Stimulated activated CD4-positive, alpha-beta T cell treated with anti-CD3 and anti-CD28 coated beads, TNF-alpha, amount 100 ng/mL, for 4 hours (primary cell): ENCODE data around the gene SPSB2.
"Not testable (repeated sequence)": the region's sequence is repeated elsewhere in the genome, so short reads cannot be mapped to it uniquely, and the experiment has no call there.

Source experiments
- DNase-seq, 3 experiments: peaks; one replicate each; pipeline ENCODE4 v3.0.0-alpha.2; 2020; ENCODE audit warnings: low read depth in 3 of 3

Gene SPSB2

GRCh38 chr12:6902448-6902847 lies 29.3 kb upstream of the SPSB2 start:
- DNase-seq = no peak

DNA sequence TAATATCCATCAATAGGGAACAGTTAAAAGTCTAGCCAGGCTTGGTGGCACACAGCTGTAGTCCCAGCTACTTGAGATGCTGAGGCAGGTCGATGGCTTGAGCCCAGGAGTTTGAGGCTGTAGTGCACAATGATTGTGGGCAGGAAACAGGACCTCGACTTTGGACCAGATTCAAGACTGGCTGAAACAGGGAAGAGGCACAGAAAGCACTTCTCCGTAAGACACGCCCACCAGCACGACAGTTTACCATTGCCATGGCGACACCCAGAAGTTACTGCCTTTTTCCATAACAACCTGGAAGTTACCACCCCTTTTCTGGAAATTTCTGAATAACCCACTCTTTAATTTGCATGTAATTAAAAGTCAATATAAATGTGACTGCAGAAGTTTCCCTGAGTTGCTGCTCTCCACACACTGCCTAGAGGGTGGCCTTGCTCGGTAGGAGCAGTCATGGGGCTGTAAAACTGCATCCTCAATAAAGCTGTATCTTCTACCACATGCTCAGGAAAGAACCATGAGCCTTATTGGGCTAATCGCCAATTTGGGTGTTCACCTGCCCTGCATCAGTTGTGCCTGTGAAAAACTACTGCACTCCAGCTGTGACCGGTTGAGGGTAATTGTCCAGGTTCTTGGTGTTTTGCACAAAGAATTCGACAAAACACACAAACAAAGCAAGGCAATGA lies 26.9 kb upstream of the SPSB2 start:
- DNase-seq = no peak

DNA sequence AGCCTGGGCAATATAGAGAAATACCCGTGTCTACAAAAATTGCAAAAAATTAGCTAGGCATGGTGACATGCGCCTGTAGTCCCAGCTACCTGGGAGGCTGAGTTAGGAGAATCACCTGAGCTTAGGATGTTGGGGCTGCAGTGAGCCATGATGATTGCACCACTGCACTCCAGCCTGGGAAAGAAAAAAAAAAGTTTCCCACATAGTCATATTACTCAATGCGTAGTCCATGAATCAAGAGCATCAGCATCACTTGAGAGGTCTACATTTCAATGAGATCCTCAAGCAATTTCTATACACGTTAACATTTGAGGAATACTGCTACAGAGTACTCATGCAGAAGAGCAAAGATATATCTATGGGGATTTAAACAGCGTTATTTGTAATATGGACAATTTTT lies 26.3 kb upstream of the SPSB2 start:
- DNase-seq = no peak

GRCh38 chr12:6896846-6897435 lies 23.8 kb upstream of the SPSB2 start:
- no peak for DNase-seq

- DNase-seq = no peak
Observed at GRCh38 chr12:6894321-6894720, 21.2 kb upstream of the SPSB2 start.

DNA sequence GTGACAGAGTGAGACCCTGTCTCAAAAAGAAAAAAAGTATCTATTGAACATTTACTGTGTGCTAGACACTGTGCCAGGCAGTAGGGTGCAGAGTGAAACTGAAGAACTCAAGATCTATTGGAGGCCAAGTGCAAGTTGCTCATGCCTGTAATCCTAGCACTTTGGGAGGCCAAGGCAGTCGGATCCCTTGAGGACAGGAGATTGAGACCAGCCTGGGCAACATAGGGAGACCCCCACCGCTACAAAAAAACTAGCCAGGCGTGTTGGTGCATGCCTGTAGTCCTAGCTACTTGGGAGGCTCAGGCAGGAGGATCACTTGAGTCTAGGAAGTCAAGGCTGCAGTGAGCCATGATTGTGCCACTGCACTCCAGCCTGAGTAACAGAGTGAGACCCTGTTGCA lies 19.6 kb upstream of the SPSB2 start:
- DNase-seq = not testable (repeated sequence)

- DNase-seq = no peak
Observed at GRCh38 chr12:6891646-6892001, 18.5 kb upstream of the SPSB2 start.

- DNase-seq = peak; percentile 97 to 98 (median 98)
Observed at GRCh38 chr12:6890789-6891645, 17.9 kb upstream of the SPSB2 start.

DNA sequence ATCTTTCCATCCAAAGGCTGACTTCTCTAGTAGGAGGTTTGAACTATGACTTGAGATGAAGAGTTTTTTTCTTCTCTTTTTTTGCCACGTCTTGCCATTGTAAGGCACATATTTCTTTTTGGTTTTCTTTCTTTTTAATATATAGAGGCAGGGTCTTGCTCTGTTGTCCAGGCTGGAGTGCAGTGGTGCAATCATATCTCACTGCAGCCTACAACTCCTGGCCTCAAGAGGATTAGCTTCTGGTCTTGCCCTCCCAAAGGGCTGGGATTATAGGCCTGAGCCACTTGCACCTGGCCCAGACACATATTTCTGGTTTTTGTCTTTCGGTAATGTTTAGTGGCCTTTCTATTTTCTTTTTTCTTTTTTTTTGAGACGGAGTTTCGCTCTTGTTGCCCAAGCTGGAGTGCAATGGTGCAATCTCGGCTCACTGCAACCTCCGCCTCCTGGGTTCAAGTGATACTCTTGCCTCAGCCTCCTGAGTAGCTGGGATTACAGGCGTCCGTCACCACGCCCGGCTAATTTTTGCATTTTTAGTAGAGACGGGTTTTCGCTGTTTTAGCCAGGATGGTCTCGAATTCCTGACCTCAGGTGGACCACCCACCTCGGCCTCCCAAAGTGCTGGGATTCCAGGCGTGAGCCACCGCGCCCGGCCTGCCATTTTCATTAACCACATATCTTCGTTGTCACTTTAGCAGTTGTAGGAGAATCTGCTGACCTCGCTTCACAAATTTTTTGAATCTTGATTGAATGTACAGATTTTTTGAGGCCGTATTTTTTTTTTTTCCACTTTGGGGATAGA lies 16.9 kb upstream of the SPSB2 start:
- not testable (repeated sequence) for DNase-seq

DNA sequence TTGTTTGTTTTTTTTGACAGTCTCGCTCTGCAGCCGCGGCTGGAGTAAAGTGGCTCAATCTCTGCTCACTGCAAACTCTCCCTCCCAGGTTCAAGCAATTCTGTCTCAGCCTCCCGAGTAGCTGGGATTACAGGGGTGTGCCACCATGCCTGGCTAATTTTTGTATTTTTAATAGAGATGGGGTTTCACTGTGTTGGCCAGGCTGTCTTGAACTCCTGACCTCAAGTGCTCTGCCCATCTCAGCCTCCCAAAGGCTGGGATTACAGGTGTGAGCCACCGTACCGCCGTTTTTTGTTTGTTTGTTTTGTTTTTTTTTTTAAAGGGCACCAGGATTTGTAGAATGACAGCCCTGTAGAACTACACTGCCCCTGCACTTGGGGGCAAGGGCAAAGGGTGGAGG lies 15.7 kb upstream of the SPSB2 start:
- not testable (repeated sequence) for DNase-seq

- no peak for DNase-seq
Observed at GRCh38 chr12:6888360-6888759, 15.3 kb upstream of the SPSB2 start.

DNA sequence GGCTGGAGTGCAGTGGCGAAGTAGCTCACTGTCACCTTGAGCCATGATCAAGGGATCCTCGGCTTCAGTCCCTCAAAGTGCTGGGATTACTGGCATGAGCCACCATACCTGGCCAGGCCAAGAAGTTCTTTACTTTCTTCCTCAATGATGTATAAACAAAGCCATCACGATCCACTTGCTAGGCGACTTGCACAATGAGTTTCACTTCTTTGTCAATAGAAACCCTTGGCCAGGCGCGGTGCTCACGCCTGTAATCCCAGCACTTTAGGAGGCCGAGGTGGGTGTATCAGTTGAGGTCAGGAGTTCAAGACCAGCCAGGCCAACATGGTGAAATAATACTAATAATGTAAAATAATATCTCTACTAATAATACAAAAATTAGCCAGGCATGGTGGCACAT lies 14.4 kb upstream of the SPSB2 start:
- DNase-seq = no peak

DNA sequence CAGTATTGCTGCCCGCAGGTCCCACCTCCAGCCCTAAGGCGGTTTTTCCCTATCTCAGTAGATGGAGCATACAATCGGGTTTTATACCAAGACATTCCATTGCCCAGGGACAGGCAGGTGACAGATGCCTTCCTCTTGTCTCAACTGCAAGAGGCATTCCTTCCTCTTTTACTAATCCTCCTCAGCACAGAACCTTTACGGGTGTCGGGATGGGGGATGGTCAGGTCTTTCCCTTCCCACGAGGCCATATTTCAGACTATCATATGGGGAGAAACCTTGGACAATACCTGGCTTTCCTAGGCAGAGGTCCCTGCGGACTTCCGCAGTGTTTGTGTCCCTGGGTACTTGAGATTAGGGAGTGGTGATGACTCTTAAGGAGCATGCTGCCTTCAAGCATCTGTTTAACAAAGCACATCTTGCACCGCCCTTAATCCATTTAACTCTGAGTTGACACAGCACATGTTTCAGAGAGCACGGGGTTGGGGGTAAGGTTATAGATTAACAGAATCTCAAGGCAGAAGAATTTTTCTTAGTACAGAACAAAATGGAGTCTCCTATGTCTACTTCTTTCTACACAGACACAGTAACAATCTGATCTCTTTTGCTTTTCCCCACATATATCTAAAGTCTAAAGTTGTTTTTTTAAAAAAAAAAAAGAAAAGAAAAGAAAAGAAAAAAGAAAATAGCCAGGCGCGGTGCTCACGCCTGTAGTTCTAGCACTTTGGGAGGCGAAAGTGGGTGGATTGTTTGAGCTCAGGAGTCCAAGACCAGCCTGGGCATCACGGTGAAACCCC lies 13.3 kb upstream of the SPSB2 start:
- DNase-seq = not testable (repeated sequence)

GRCh38 chr12:6884539-6884938 lies 11.4 kb upstream of the SPSB2 start:
- no peak for DNase-seq

DNA sequence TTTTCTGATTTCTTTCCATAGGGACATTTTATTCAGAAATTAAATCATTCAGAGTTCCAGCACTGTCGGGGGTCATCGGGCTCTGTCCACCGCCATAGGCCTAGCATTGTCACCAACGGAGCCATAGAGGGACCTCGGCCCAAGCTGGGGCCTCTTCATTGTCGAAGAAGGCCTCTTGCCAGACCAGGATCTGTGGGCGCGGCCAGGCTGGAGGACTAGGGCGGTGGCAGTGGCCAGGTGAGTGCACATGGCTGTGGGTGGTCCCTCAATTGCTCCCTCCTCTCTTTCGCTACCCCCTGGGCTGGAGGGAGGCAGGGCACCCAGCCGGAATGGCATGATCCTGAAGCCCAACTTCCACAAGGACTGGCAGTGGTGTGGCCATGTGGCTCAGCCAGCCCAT lies 10.6 kb upstream of the SPSB2 start:
- DNase-seq = no peak

DNA sequence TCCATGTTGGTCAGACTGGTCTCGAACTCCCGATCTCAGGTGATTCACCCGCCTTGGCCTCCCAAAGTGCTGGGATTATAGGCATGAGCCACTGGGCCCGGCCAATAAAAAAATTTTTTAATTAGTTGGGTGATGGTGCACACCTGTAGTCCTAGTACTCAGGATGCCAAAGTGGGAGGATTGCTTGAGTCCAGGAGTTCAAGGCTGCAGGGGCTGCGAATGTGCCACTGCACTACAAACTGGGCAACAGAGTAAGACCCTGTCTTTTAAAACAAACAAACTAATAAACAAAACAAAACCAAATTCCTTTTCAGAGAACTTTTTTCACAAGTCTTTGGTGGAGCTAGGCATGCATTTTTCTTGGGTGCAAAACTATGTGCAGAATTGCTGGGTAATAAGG lies 10.1 kb upstream of the SPSB2 start:
- DNase-seq = no peak

DNA sequence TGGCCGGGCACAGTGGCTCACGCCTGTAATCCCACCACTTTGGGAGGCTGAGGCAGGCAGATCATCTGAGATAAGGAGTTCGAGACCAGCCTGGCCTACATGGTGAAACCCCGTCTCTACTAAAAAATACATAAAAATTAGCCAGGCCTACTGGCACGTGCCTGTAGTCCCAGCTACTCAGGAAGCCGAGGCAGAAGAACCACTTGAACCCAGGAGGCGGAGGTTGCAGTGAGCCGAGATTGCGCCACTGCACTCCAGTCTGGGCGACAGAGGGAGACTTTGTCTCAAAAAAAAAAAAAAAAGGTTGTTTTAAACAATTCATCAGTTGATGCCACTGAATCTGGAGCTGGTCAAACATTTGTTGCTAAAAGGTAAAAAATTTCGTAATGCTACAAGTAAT lies 6.7 kb upstream of the SPSB2 start:
- DNase-seq = not testable (repeated sequence)

DNA sequence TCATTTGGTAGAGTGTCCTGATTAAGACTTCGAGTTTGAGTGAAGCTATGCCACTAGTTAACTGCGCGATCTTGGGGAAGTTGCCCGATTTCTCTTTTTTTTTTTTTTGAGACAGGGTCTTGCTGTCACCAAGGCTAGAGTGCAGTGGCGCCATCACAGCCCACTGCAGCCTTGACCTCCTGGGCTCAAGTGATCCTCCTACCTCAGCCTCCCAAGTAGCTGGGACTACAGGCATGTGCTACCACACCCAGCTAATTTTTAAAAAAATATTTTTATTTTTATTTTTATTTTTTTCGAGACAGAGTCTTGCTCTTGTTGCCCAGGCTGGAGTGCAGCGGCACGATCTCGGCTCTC lies 889 bp upstream of the SPSB2 start:
- not testable (repeated sequence) for DNase-seq

DNA sequence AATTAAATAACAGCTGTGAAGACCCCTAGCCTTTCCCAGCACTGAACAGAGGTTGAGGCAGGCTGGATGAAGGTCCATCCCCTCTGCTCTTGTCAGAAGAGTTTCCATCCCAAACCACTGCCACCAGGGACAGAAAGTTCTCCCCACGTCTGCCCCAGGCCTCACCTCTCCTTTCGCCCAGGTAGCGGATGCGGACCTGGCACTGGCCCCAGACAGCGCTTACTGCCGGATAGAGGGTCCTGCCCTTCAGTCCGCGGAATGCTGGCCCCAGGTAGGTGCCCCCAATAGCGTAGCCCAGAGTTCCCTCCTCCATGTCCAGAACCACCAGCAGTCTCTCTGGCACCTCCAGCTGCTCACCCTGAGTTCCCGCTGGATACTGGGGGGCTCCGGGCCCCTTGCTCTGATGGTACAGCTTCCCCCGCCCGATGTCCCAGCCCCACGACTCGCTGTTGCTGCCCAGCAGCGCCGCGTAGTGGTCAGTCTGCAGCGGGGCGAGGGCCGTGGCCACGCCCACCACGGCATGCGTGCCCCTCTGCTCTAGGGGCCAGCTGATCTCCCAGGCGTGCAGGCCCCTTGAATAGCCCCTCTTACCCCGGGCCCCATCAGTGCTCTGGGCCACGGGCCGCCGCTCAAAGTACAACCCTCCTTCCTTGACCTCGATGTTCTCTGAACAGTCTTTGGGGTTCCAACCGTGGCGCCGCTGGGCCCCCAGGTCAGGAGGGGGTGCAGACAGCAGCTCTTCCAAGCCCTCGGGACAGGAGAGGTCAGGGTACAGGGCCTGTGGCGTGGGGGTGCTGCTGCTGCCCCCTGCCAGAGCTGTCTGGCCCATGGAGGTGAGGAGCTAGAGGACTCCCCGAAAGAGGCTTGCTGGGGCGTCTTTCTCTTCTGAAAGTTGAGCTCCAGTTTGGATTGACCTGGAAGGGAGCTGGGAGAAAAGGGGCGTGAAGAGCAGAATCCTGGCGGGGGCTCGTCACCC lies 742 bp downstream of the SPSB2 start:
- peak; percentile 68 to 84 (median 72) for DNase-seq
